Colon (tissue), 2 donors: ENCODE data around the gene ITGA11.

ENCODE experiments used
- FAIRE-seq: peaks from 2 replicates; lab custom pipeline; 2012; peaks lifted over from hg19 to GRCh38; lab: Jason Lieb, UNC
- donor health status: control.
- donor health status: control.

ITGA11 gene

GRCh38 chr15:68353421-68354135, 78.4 kb downstream of the ITGA11 start:
- FAIRE-seq = no peak

- FAIRE-seq = no peak
These were observed 79.4 kb downstream of the ITGA11 start for GRCh38 chr15:68352401-68353062.

DNA sequence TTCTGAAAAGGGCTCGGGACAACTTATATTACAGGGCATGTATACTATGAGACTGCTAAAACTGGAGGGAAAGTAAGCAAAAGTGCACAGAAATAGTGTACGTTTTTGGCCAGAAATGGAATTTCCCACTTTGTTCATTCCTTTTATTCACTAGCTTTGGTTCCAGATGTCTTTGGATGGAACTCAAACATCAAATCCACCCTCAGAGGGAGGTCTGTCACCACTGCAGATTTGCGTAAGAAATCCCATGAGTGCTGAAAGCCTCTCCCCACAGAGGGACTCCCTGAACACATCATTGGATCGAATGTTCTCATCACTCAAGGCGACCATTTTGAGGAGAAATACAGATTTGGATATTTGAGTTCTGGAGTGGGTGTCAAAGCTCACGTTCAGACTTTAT, 82.8 kb downstream of the ITGA11 start:
- no peak for FAIRE-seq

DNA sequence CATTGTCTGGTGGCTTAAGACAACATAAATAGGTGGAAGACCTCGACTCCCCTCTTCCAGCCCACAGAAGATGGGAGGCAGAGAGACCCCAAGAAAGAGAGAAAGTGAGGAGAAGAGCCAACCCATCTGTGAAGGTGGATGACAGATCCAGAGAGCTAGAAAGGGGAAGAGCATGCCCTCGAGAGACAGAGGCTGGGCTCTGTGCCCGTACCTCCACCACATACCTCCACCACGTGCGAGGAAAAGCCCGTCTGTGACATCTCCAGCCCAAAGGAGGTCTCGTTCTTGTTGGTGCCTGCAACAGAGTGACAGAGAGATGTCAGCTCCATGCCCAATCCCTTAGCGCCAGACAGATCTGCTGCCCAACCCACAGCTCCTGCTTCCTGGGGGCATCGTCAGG, 83.4 kb downstream of the ITGA11 start:
- no peak for FAIRE-seq

GRCh38 chr15:68348081-68348480, 83.9 kb downstream of the ITGA11 start:
- FAIRE-seq = no peak

DNA sequence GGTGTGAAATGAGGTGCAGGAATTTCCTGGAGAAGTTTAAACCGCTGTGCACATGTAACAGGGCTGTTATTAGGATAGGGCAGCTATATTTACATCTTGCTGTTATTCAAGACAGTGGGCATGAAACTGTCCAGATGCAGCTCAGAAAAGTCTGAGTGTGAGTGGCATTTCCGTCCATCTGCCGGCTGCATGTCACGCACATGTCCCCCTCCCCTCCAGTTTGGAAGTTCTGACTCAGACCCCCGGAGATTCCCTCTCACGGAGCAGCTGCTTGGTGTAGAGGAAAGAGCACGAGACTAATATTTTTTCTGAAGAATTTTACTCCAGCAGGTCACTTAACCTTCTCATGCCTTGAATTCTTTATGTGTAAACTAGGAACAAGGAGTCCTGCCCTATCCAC, 84.6 kb downstream of the ITGA11 start:
- FAIRE-seq = no peak

- FAIRE-seq = no peak
These were observed 85.0 kb downstream of the ITGA11 start for GRCh38 chr15:68346979-68347378.

DNA sequence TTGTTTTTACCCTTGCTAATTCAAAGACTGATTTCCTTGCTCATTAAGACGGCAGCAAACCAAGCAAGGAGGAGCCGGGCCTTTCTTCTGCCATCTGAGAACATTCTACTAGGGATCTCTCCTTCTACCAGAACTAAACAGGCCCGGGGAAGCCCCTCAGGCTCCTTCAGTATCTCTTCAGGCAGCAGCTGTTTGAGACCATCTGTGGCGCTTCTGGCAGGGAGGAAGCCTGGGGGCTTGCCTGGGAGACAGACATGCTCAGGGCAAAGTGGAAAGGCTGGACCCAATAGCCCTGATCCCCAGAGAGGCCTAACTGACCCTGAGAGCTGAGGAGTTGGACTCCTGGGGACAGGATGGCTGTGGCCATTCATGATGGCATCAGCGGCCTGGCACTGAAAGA, 86.5 kb downstream of the ITGA11 start:
- no peak for FAIRE-seq

DNA sequence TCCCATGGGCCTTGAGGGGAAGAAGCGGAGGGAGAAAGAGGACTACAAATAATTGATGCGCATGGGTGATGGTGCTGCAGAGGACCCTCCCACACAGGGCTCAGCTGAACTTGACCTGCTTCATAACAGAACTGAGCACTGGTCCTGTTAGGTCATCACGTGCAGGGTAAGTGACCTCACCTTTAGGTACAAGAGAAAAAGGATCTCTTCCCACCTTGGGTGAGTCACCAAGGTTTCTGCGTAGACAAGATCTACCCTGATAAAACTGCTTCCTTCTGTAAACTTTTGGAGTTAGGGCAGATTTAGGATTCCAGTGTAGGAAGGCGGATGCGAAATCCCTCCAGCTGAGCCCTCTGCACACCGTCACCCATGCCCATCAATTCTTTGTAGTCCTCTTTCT, 87.4 kb downstream of the ITGA11 start:
- no peak for FAIRE-seq

DNA sequence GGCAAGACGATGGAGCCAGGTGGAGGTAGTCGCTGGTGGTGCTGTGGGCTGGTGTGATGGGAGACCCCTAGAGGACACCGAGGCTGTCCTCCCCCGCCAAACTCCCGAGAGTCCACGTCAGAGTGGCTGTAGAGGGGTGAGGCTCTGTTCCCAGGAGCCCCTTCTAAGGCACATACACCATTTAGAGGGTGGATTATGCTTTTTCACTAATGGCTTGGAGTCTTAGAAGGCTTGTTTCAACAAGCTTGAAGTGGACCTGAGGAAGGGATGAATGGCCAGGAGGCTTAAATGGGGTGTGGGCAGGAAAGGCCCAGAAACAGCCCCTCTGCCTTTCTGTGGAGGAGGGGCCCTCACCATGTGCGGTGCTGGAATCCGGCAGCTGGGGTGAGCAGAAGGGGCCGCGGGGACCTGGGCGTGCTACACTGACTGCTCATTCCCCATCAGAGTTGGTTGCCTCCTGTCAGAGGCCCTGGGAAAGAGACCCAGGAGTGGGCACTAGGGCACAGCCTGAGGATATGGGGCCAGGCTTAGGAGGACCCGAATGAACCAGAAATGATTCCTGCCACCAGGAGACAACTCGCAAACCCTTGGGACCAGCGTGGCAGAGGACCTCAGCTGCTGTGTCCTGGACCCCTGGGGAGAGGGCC, 88.3 kb downstream of the ITGA11 start:
- no peak for FAIRE-seq

GRCh38 chr15:68341760-68342725, 89.9 kb downstream of the ITGA11 start:
- no peak for FAIRE-seq

- no peak for FAIRE-seq
These were observed 91.0 kb downstream of the ITGA11 start for GRCh38 chr15:68340726-68341671.

- no peak for FAIRE-seq
These were observed 92.5 kb downstream of the ITGA11 start for GRCh38 chr15:68339481-68339880.

DNA sequence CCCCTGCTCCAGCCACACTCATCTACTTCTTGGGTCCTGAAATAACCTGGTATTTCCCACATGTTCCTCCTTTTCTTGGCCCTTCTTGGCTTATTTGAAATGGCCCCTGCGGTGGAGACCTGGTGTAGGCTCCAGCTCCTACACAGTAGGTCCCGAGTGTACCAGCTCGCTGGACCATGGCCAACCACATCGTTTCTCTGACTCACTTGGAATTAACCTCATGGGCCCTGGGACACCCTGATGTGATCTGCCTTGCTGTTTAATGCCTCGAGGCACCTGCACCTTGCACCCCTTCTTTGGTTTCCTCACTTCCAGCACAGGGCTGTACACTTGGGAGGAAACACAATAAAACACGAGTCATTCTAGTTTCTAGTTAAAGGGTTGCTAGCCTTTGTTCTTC, 94.1 kb downstream of the ITGA11 start:
- no peak for FAIRE-seq

- FAIRE-seq = no peak
These were observed 95.4 kb downstream of the ITGA11 start for GRCh38 chr15:68336516-68336915.

DNA sequence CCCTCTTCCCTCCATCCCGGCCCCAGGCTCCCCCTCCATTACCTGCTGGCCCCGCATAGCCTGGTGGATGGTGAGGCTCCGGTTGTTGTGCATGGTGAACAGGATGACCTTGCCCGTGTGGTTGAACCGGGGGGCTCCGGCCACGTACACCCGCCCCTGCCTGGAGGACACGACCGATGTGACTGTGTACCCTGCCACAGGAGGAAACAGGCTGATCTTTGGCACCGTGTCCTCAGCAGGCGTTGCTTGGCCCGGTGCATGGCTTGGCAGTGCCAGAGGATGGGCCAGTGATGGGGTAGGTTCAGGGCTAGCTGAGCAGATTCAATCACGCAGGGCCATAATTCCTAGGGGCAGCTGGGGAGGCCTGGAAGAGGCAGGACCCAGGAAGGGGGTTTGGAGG, 96.3 kb downstream of the ITGA11 start:
- FAIRE-seq = no peak

GRCh38 chr15:68335251-68335650, 96.7 kb downstream of the ITGA11 start:
- FAIRE-seq = no peak

GRCh38 chr15:68334661-68335124, 97.3 kb downstream of the ITGA11 start:
- FAIRE-seq = no peak

GRCh38 chr15:68333775-68334470, 98.0 kb downstream of the ITGA11 start:
- no peak for FAIRE-seq

DNA sequence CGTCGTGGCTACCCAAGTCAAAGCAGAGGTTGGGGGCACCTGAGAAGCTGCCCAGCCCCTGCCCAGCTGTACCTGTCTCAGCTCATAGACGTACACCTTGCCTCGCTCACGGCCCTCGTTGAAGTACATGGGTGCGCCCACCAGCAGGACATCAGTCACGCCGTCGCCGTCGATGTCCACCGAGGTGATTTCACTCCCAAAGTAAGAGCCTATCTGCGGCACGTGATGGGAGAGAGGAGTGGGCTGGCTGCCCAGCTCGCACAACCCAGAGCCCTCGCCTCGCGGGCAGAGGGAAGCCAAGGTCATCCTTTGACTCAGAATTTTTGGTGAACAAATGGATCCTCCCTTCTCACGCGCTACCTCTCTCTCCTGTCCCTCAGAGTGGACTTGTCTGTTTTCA, 99.7 kb downstream of the ITGA11 start:
- FAIRE-seq = no peak
